ENCODE results near the gene CCSER1. TPM values are rescaled to one million over a fixed set of nuclear protein-coding genes. Genes with fewer than 3 reads are reported as not detected.
"Not testable (repeated sequence)": the region's sequence is repeated elsewhere in the genome, so short reads cannot be mapped to it uniquely, and the experiment has no call there.

CCSER1 gene
- total RNA-seq, 1 donor from 2014 or later = 9.0 TPM

GRCh38 chr4:90484894-90485293, 357.7 kb downstream of the CCSER1 start:
- DNase-seq (ENCODE audit: low spot score); ATAC-seq; intact Hi-C loops (cut with DNase I): not testable (repeated sequence)

GRCh38 chr4:90486346-90486745, 359.2 kb downstream of the CCSER1 start:
- no peak for ATAC-seq
- intact Hi-C loops (cut with DNase I) = no loop called here
- DNase-seq (ENCODE audit: low spot score) = no peak

GRCh38 chr4:90495211-90495610, 368.0 kb downstream of the CCSER1 start:
- DNase-seq (ENCODE audit: low spot score) = no peak
- ATAC-seq = no peak
- intact Hi-C loops (cut with DNase I) = no loop called here

DNA sequence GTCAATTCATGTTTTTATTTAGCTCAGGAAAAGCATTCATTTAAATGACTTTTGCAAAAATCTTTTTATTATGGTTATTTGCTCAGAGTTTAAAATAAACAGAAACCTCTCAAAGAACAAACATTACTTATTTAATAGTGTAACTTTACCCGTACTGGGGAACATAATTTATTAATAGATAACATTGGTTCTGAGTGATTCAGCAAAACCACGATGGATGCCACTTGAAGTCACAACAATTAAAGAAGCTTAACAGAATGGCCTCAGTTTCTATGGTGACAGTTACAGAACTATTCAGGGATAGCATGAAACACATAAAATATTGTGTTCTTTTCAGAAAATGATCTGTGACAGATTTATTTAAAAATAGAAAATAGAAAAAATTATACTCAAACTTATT, 368.7 kb downstream of the CCSER1 start:
- ATAC-seq (no peak), DNase-seq (ENCODE audit: low spot score) (no peak)
- intact Hi-C loops (cut with DNase I) = no loop called here

DNA sequence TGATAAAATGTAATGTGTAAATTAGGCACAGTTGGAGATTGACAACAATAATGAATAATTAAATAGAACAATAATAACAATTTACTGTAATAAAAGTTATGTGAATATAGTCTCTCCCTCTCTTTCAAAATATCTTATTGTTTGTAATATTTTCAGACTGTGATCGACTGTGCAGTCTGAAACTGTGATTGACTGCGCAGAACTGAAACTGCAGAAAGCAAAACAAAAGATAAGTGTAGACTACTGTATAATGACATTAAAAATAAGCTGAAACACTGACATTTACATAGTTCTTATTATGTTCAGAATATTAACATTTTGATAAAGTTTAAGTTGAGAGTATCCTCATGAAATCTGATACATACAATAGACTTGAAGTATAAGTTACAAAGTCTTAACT, 371.0 kb downstream of the CCSER1 start:
- DNase-seq (ENCODE audit: low spot score) = no peak
- intact Hi-C loops (cut with DNase I) = no loop called here
- no peak for ATAC-seq

DNA sequence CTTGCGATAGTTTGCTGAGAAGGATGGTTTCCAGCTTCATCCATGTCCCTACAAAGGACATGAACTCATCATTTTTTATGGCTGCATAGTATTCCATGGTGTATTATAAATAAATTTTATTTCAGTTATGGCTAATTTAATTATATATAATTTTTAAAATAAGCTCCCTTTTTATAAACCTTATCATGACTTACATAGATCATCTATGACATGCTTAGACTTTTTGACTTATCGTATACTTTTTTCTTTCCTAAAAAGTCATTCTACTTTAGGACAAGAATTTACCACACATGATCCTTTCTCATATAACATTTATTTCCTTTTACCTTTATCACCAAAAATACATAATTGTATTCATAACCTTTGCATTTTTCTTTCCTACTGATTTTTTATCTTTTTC, 376.5 kb downstream of the CCSER1 start:
- ATAC-seq (no peak), DNase-seq (ENCODE audit: low spot score) (no peak)
- intact Hi-C loops (cut with DNase I) = no loop called here

GRCh38 chr4:90515191-90515590, 388.0 kb downstream of the CCSER1 start:
- intact Hi-C loops (cut with DNase I) = no loop called here
- DNase-seq (ENCODE audit: low spot score) (no peak), ATAC-seq (no peak)

- ATAC-seq = no peak
- no peak for DNase-seq (ENCODE audit: low spot score)
- intact Hi-C loops (cut with DNase I) = no loop called here
Observed at GRCh38 chr4:90528551-90528950, 401.4 kb downstream of the CCSER1 start.

- ATAC-seq = no peak
- DNase-seq (ENCODE audit: low spot score) = no peak
- intact Hi-C loops (cut with DNase I) = no loop called here
Observed at GRCh38 chr4:90536408-90536807, 409.2 kb downstream of the CCSER1 start.

GRCh38 chr4:90537491-90537890, 410.3 kb downstream of the CCSER1 start:
- no peak for DNase-seq (ENCODE audit: low spot score)
- no peak for ATAC-seq
- intact Hi-C loops (cut with DNase I) = no loop called here

- ATAC-seq = no peak
- intact Hi-C loops (cut with DNase I) = no loop called here
Observed at GRCh38 chr4:90540536-90540935, 413.3 kb downstream of the CCSER1 start.

DNA sequence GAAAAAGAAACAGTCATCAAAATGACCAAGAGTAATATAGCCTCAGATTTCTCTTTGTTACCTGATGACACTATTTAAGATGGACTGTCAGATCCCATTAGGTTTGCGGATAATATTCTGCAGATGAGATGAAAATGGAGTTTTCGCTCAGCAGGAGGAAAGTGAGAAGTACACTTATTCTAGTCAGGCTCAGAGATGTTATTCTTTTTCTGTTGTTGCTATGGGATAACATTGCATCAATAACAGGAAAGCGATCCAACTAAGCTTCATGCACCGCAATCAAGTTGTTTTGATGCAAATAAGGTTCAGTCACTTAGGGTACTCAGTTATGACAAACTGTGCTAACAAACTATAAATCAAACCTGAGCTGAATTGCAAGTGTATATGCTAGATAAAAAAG, 415.0 kb downstream of the CCSER1 start:
- DNase-seq (ENCODE audit: low spot score) (no peak), ATAC-seq (no peak)
- intact Hi-C loops (cut with DNase I) = no loop called here

More at GRCh38 chr4:90540536-90540935, 413.3 kb downstream of the CCSER1 start:
- DNase-seq (ENCODE audit: low spot score) = no peak

- DNase-seq (ENCODE audit: low spot score) = no peak
- ATAC-seq = no peak
- intact Hi-C loops (cut with DNase I) = no loop called here
Observed at GRCh38 chr4:90543419-90544170, 416.4 kb downstream of the CCSER1 start.

- ATAC-seq = no peak
Observed at GRCh38 chr4:90544532-90545045, 417.4 kb downstream of the CCSER1 start.

GRCh38 chr4:90545380-90545779, 418.2 kb downstream of the CCSER1 start:
- DNase-seq (ENCODE audit: low spot score) (no peak), ATAC-seq (no peak)
- intact Hi-C loops (cut with DNase I) = no loop called here

More at GRCh38 chr4:90544532-90545045, 417.4 kb downstream of the CCSER1 start:
- intact Hi-C loops (cut with DNase I) = no loop called here
- no peak for DNase-seq (ENCODE audit: low spot score)

GRCh38 chr4:90546114-90546513, 418.9 kb downstream of the CCSER1 start:
- ATAC-seq (no peak), DNase-seq (ENCODE audit: low spot score) (no peak)
- intact Hi-C loops (cut with DNase I) = no loop called here

DNA sequence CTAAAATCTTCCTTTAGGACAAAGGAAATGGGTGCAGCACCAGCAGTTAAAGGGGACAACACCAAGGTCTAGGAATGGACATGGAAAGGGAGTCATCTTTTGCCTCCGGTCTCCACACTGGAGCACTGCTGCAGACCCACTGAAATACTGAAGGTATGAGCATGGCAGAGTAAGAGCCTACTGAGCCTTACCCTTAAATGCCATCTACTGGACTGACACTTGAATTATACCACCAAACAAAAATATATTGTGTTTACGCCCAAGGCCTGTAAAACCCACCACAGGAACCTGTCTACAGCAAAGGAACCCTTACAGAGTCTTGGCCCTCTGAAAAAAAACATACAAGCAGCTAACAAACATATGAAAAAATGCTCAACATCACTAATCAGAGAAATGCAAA, 443.4 kb downstream of the CCSER1 start:
- intact Hi-C loops (cut with DNase I) = no loop called here
- ATAC-seq (no peak), DNase-seq (ENCODE audit: low spot score) (no peak)

DNA sequence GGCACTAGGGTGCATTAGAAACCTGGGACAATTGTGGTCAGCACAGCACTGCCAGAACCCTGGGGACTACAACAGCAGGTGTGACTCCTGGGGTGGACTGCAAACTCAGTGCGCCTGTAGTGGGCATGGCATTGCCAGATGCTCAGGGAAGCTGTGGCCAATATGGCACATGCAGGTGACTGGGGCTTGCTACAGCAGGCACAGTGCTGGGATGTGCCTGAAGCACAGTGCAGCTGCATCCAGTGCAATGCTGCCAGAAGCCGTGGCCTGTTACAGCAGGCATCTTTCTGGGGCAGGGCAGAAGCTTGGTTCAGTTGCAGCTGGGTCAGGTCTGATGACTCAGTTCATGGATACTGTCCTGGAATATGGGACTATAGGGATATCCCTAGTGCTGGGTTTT, 445.8 kb downstream of the CCSER1 start:
- intact Hi-C loops (cut with DNase I) = no loop called here
- ATAC-seq (no peak), DNase-seq (ENCODE audit: low spot score) (no peak)

GRCh38 chr4:90575371-90575770, 448.2 kb downstream of the CCSER1 start:
- ATAC-seq (no peak), DNase-seq (ENCODE audit: low spot score) (no peak)
- intact Hi-C loops (cut with DNase I) = no loop called here

DNA sequence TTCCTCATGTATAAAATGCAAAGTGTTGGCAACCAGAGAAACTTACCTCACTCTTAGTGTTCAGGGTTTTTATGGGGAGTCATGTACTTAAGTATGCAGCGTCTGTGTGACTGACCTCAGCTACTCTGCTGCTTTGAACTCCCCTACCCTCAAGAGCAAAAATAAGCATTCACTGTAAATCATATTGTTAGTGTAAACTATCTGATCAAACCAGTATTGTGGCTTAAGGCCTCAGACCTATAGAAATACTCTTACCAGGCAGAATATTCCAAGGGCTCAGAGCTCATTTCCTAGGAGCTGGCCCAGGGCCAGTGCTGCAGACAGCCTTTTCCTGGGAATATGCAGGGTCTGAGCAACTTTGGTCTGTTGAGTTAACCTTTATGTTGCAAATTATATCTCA, 453.1 kb downstream of the CCSER1 start:
- intact Hi-C loops (cut with DNase I) = no loop called here
- no peak for DNase-seq (ENCODE audit: low spot score)
- ATAC-seq = no peak

DNA sequence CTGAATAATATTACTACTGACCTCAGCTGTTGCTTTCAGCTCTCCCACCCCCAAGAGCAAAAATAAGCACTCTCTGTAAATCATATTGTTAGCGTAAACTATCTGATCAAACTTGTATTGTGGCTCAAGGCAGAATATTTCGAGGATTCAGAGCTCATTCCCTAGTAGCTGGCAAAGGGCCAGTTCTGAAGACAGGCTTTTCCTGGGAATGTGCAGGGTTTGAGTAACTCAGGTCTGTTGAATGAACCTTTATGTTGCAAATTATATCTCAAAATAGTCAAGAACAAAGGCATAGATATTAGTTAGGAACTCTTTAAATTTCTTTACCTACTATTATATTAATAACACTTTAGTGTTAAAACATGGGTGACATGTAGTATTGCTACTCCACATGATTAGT, 454.9 kb downstream of the CCSER1 start:
- ATAC-seq (no peak), DNase-seq (ENCODE audit: low spot score) (no peak)
- intact Hi-C loops (cut with DNase I) = no loop called here
